GM12874 (cell line): ENCODE results near the gene ATP11A.

Source experiments
- CTCF ChIP-seq: IDR thresholded peaks from 2 replicates; pipeline ENCODE4 v1.5.1; 2011; ENCODE audit warnings: low read depth, mild to moderate bottlenecking, control low read depth, low read length, moderate library complexity; ENCODE audit not compliant: insufficient read depth

ATP11A gene

GRCh38 chr13:112870051-112870331 lies 180.2 kb downstream of the ATP11A start:
- no peak for TF ChIP-seq CTCF

GRCh38 chr13:112870737-112871287 lies 181.0 kb downstream of the ATP11A start:
- TF ChIP-seq CTCF: no peak

GRCh38 chr13:112871742-112872141 lies 181.9 kb downstream of the ATP11A start:
- TF ChIP-seq CTCF: no peak

GRCh38 chr13:112873851-112874750 lies 184.3 kb downstream of the ATP11A start:
- peak; percentile 95 for TF ChIP-seq CTCF

- TF ChIP-seq CTCF: no peak
Measured at GRCh38 chr13:112874751-112875300, 185.0 kb downstream of the ATP11A start.

- no peak for TF ChIP-seq CTCF
Measured at GRCh38 chr13:112875627-112876026, 185.8 kb downstream of the ATP11A start.

GRCh38 chr13:112876305-112877000 lies 186.6 kb downstream of the ATP11A start:
- no peak for TF ChIP-seq CTCF
